Measurements from ENCODE around the gene NOP56. TPM values are rescaled to one million over a fixed set of nuclear protein-coding genes. Genes with fewer than 3 reads are reported as not detected.

NOP56 gene
- total and polyA plus RNA-seq, 8 donors: 81.0 to 241 (median 206) TPM

DNA sequence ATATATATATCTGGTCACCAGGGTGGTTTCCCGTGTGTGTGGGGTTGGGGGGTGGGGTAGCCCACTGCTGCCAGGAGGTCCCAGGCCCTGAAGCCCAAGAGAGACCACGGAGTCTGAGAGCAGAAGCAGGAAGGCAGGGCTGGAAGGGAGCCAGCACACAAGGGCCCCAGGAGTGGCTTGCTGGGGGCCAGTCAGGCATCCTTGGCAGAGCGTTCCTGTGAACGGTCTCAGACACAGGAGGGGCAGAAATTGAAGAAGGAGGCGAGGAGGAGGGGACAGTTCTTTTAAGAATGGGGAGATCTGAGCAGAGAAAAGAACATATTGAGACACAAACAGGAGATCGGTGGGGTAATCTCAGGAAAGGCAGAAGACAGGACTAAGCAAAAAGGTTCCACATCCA, 38.3 kb downstream of the NOP56 start:
- no peak for ATAC-seq
- peaks cover 4 to 23% of the 10 kb centered on the region in 2 donors for H3K4me1 ChIP-seq
- H3K36me3 ChIP-seq: no peaks in the 10 kb centered on the region
- TF ChIP-seq, protein P1, sequence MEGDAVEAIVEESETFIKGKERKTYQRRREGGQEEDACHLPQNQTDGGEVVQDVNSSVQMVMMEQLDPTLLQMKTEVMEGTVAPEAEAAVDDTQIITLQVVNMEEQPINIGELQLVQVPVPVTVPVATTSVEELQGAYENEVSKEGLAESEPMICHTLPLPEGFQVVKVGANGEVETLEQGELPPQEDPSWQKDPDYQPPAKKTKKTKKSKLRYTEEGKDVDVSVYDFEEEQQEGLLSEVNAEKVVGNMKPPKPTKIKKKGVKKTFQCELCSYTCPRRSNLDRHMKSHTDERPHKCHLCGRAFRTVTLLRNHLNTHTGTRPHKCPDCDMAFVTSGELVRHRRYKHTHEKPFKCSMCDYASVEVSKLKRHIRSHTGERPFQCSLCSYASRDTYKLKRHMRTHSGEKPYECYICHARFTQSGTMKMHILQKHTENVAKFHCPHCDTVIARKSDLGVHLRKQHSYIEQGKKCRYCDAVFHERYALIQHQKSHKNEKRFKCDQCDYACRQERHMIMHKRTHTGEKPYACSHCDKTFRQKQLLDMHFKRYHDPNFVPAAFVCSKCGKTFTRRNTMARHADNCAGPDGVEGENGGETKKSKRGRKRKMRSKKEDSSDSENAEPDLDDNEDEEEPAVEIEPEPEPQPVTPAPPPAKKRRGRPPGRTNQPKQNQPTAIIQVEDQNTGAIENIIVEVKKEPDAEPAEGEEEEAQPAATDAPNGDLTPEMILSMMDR (IDR thresholded peaks at IDR 0.05): no peak
- no peak overlapping the region for H3K4me3 ChIP-seq
- DNase-seq: no peak
- H3K27me3 ChIP-seq: peaks cover 30 to 93% of the 10 kb centered on the region in 2 donors
- no peaks in the 10 kb centered on the region for H3K9me3 ChIP-seq
- no peak overlapping the region for H3K27ac ChIP-seq
- intact Hi-C loops (cut with DNase I): no loop called here

DNA sequence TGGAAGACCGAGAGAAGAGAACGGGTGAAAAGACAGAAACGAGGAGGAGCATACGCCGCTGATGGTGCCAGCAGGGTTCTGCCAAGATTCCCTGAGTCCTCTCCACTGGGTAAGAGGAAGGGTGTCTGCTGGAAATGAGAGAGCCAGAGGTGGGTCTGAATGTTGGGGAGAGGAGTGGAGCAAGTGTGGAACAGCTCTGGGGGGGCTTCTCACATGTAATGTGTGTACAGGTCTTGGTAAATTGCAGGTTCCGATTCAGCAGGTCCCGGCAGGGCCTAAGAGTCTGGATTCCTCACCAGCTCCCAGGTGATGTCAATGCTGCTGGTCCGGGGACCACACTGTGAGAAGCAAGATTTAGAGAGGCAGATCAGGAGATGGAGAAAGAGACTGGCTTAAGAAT, 38.7 kb downstream of the NOP56 start:
- TF ChIP-seq, protein P1 (IDR thresholded peaks at IDR 0.05): no peak
- Histone ChIP-seq H3K36me3 (no peaks in the 10 kb centered on the region), H3K27me3 (peaks cover 30 to 93% of the 10 kb centered on the region in 2 donors), H3K4me1 (peaks cover 4 to 23% of the 10 kb centered on the region in 2 donors), H3K4me3 (no peak overlapping the region), H3K9me3 (no peaks in the 10 kb centered on the region), H3K27ac (no peak overlapping the region)
- intact Hi-C loops (cut with DNase I): no loop called here
- no peak for DNase-seq
- ATAC-seq: no peak

DNA sequence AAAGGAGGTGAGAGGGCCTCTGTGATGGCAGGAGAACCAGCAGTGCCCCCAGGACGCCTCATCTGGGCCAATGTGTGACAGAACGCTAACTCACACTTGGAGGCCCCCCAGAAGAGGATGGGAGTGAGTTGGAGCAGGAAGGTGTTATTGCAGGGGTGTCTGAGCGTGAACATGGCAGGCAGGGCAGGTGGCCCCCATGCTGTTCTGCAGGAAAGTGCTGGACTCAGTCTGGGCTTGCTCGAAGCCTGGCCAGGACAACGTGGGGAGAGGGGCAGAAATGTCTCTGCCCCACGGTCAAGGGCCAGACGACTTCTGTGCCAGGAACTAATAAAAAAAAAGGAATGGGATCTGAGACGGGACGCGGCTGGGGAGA, 39.2 kb downstream of the NOP56 start:
- no peak for DNase-seq
- Histone ChIP-seq H3K4me3 (peak overlapping the region; percentile 44), H3K36me3 (no peaks in the 10 kb centered on the region), H3K27me3 (peaks cover 26 to 93% of the 10 kb centered on the region in 2 donors), H3K4me1 (peaks cover 4 to 23% of the 10 kb centered on the region in 2 donors), H3K9me3 (no peaks in the 10 kb centered on the region), H3K27ac (peak overlapping the region in 1 of 2 donors; percentile 70)
- TF ChIP-seq, protein P1 (IDR thresholded peaks at IDR 0.05): no peak
- ATAC-seq: no peak
- intact Hi-C loops (cut with DNase I): no loop called here

DNA sequence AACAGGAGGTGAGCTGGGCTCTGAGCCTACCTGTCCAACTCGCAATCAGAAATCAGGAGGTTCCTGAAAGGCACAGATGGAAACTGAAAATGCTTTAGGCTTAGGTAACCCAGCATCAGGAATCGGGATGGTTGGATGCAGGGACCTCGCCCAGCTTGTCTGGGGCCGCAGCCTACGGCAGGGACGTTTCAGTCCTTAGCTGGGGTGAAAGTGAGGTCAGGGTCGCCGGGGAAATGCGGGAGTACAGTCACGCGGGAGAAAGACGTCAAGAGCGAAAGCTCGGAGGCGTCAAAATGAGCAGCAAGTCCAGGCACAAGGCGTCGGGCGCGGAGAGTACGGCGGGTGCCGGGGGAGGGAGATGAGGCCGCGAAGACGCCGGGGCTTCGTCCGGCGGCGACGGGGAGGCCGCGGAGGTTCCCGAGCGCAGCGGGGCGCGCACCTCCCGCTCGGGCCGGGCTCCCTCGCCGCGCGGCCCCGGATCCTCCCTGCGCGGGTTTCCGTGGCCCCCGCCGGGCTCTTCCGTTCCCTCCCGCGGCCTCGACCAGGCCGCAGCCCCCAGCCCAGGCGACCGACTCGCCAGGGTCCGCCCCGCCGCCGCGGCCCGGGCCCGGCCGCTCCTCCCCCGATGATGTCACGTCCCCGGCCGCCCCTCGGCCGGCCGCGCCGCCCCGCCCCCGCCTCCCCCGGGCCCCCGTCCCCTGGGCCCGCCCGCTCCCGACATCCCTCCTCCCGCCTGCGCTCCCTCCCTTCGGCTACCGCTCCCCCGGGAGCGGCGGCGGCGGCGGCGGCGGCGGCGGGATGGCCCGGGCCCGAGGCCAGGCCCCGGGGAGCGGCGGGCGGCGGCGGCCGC, 39.8 kb downstream of the NOP56 start, which contains the start of gene EBF4:
Gene EBF4, plus strand, starts transcription at position 745 of the 850 bp plus-strand sequence. CDS start 866 bp downstream, outside the sequence.
- peak; percentile 63 for ATAC-seq
- H3K9me3 ChIP-seq: no peaks in the 10 kb centered on the region
- DNase-seq: peak; percentile 37 to 80 (median 70)
- peaks cover 4 to 23% of the 10 kb centered on the region in 2 donors for H3K4me1 ChIP-seq
- no peaks in the 10 kb centered on the region for H3K36me3 ChIP-seq
- intact Hi-C loops (cut with DNase I): no loop called here
- peaks cover 19 to 90% of the 10 kb centered on the region in 2 donors for H3K27me3 ChIP-seq
- H3K4me3 ChIP-seq: peak within 1 kb of the TSS; percentile 44
- peak within 1 kb of the TSS; percentile 57 to 70 for H3K27ac ChIP-seq
- TF ChIP-seq, protein P1 (IDR thresholded peaks at IDR 0.05): no peak

DNA sequence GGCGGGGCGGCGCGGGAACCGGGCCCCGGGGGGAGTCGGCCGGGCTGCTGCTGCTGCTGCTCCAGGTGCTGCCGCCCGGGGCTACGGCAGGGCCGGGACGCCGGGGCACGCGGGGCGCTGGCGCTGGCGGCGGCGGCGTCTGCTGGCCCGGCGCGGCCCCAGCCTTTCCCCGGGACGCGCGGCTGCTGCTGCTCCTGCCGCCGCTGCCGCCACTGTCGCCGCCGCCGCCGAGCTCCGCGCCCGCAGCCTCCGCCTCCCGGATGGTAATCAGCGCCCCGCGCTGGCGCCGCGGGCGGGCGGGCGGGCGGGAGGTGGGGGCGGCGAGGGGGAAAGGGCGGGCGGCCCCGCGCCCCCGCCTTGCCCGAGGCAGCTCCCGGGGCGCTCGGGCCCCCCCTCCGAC, 40.5 kb downstream of the NOP56 start:
- Histone ChIP-seq H3K4me1 (peaks cover 4 to 20% of the 10 kb centered on the region in 2 donors), H3K9me3 (no peaks in the 10 kb centered on the region), H3K36me3 (no peaks in the 10 kb centered on the region), H3K27ac (no peak overlapping the region), H3K27me3 (peaks cover 19 to 89% of the 10 kb centered on the region in 2 donors), H3K4me3 (peak overlapping the region in 1 of 2 donors; percentile 41)
- DNase-seq: peak in 1 of 4 donors; percentile 71
- intact Hi-C loops (cut with DNase I): no loop called here
- no peak for ATAC-seq
- TF ChIP-seq, protein P1 (IDR thresholded peaks at IDR 0.05): no peak

Measured in left lung (tissue), 10 donors.